Activated naive CD4-positive, alpha-beta T cell treated with anti-CD3 and anti-CD28 coated beads for 36 hours (primary cell): Measurements from ENCODE around the gene SKP1. TPM values are rescaled to one million over a fixed set of nuclear protein-coding genes. Genes with fewer than 3 reads are reported as not detected.

Experiments used
- CTCF ChIA-PET: fragments of 350-600 bp; sonication (Branson Sonifier 250); formaldehyde crosslinking; loops from one replicate; lab custom pipeline; 2021; ENCODE audit warnings: antibody characterized with exemption; lab: Charles Lee
- DNase-seq: peaks from one replicate; pipeline ENCODE4 v3.0.0-alpha.2; 2020
- H3K27ac Mint-ChIP-seq: one replicate; pipeline ENCODE4 v1.8.0; 2021; ENCODE audit warnings: mild to moderate bottlenecking, mixed read lengths
- H3K27me3 Mint-ChIP-seq: one replicate; pipeline ENCODE4 v1.8.0; 2021; ENCODE audit warnings: low read depth, mixed read lengths
- H3K36me3 Mint-ChIP-seq: one replicate; pipeline ENCODE4 v1.8.0; 2021; ENCODE audit warnings: low read depth, mixed read lengths
- H3K4me1 Mint-ChIP-seq: one replicate; pipeline ENCODE4 v1.8.0; 2021; ENCODE audit warnings: low read depth, mixed read lengths
- H3K4me3 Mint-ChIP-seq: one replicate; pipeline ENCODE4 v1.8.0; 2021; ENCODE audit warnings: mild to moderate bottlenecking, moderate library complexity, mixed read lengths
- H3K9me3 Mint-ChIP-seq: one replicate; pipeline ENCODE4 v1.8.0; 2021; ENCODE audit warnings: mixed read lengths
- intact Hi-C: fragments of 100-400 bp; cut with micrococcal nuclease; formaldehyde crosslinking; loops from one replicate; pipeline ENCODE4 v1.15.1; 2023
- total RNA-seq, 2 experiments: library from RNA; stranded (reverse); gene quantifications; one replicate each; pipeline ENCODE4 v1.2.3, GENCODE V29; 2021

The SKP1 gene
- total RNA-seq, 2 experiments from 2014 or later = 307 to 309 TPM

GRCh38 chr5:134206627-134207160, 29.9 kb upstream of the SKP1 start:
- H3K27ac Mint-ChIP-seq = no peak overlapping the region
- intact Hi-C loops = no loop called here
- no peaks in the 10 kb centered on the region for H3K27me3 Mint-ChIP-seq
- H3K4me3 Mint-ChIP-seq = no peak overlapping the region
- H3K36me3 Mint-ChIP-seq = peaks cover 20% of the 10 kb centered on the region
- CTCF ChIA-PET = interaction anchor here (1.2 kb wide), 1 partner anchor 22 kb away, joined by 3 read pairs; no protein-coding TSS in a partner anchor
- DNase-seq = no peak
- H3K9me3 Mint-ChIP-seq = no peaks in the 10 kb centered on the region
- H3K4me1 Mint-ChIP-seq = peaks cover 30% of the 10 kb centered on the region

GRCh38 chr5:134204575-134204974, 27.8 kb upstream of the SKP1 start:
- Mint-ChIP-seq H3K9me3 (no peaks in the 10 kb centered on the region), H3K4me1 (peaks cover 19% of the 10 kb centered on the region), H3K36me3 (peaks cover 40% of the 10 kb centered on the region), H3K4me3 (no peak overlapping the region), H3K27me3 (no peaks in the 10 kb centered on the region), H3K27ac (no peak overlapping the region)
- no peak for DNase-seq
- CTCF ChIA-PET = no interaction called here
- intact Hi-C loops = no loop called here

DNA sequence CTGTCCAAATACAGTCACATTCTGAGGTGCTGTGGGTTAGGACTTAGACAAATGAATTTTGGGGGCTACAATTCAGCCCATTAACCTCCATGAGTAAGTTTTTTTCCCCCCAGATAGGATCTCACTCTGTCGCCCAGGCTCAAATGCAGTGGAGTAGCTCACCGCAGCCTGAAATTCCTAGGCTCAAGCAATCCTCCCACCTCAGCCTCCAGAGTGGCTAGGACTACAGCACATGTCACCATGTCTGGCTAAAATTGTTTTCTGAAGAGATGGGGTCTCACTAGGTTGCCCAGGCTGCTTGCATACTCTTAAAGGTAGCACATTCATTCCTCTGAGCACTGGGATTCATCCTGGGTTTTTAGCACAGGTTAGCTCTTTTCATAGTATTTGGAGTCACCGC, 26.9 kb upstream of the SKP1 start:
- peaks cover 48% of the 10 kb centered on the region for H3K36me3 Mint-ChIP-seq
- H3K9me3 Mint-ChIP-seq = no peaks in the 10 kb centered on the region
- CTCF ChIA-PET = interaction anchor here (0.6 kb wide), 1 partner anchor 54 kb away, joined by 3 read pairs; no protein-coding TSS in a partner anchor
- peaks cover 11% of the 10 kb centered on the region for H3K4me1 Mint-ChIP-seq
- intact Hi-C loops = no loop called here
- no peaks in the 10 kb centered on the region for H3K27me3 Mint-ChIP-seq
- DNase-seq = no peak
- no peak overlapping the region for H3K4me3 Mint-ChIP-seq
- no peak overlapping the region for H3K27ac Mint-ChIP-seq

DNA sequence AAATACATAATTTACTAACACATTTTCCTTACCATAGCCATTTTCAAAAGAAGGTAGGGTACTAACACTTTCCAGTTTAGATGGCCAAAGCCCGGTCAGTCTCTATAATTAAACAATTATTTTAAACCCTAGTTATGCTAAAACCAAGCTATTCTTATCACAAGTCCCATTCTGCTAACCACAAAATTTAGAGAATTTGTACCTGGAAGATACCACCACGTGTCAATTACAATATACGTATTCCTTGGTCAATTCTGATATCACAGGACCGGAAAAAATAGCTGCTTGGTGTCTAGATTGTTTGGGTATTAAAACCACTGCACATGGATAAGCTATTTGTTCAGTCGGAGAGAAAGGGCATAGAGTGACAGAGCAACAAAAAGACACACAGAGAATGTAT, 18.9 kb upstream of the SKP1 start:
- no peak overlapping the region for H3K27ac Mint-ChIP-seq
- CTCF ChIA-PET = interaction anchor here (0.6 to 3.1 kb wide), 2 partner anchors 11 to 401 kb away, joined by 3 to 16 read pairs; no protein-coding TSS in a partner anchor
- H3K27me3 Mint-ChIP-seq = no peaks in the 10 kb centered on the region
- H3K4me1 Mint-ChIP-seq = no peaks in the 10 kb centered on the region
- peaks cover 33% of the 10 kb centered on the region for H3K36me3 Mint-ChIP-seq
- no peak for DNase-seq
- no peaks in the 10 kb centered on the region for H3K9me3 Mint-ChIP-seq
- intact Hi-C loops = no loop called here
- H3K4me3 Mint-ChIP-seq = no peak overlapping the region

DNA sequence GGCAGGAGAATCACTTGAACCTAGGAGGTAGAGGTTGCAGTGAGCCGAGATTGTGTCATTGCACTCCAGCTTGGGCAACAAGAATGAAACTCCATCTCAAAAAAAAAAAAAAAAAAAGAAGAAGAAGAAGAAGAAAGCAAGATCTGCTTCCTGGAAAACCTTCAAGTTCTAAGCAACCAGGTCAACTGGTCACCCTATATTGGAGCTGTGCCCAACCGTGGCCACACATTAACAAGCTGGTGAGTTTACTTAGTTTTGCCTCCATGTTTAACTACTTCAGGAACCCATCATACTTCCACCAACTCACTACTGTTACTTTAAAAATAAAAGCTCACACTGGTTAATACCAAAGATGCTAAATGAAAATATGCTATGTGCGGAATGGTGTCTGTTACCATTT, 12.3 kb upstream of the SKP1 start:
- no peaks in the 10 kb centered on the region for H3K9me3 Mint-ChIP-seq
- intact Hi-C loops = no loop called here

GRCh38 chr5:134188092-134188491, 11.3 kb upstream of the SKP1 start:
- no peak overlapping the region for H3K27ac Mint-ChIP-seq
- H3K27me3 Mint-ChIP-seq = no peaks in the 10 kb centered on the region
- no peaks in the 10 kb centered on the region for H3K36me3 Mint-ChIP-seq
- no peaks in the 10 kb centered on the region for H3K9me3 Mint-ChIP-seq
- intact Hi-C loops = no loop called here
- no peak for DNase-seq
- H3K4me3 Mint-ChIP-seq = no peak overlapping the region
- CTCF ChIA-PET = interaction anchor here (0.6 to 1.4 kb wide), 2 partner anchors 101 to 246 kb away, joined by 3 to 4 read pairs; no protein-coding TSS in a partner anchor
- no peaks in the 10 kb centered on the region for H3K4me1 Mint-ChIP-seq

More for the DNA sequence above, 12.3 kb upstream of the SKP1 start:
- no peaks in the 10 kb centered on the region for H3K4me1 Mint-ChIP-seq
- no peak overlapping the region for H3K4me3 Mint-ChIP-seq
- H3K27me3 Mint-ChIP-seq = no peaks in the 10 kb centered on the region
- H3K36me3 Mint-ChIP-seq = peaks cover 3% of the 10 kb centered on the region
- DNase-seq = no peak
- H3K27ac Mint-ChIP-seq = no peak overlapping the region
- CTCF ChIA-PET = interaction anchor here (1.2 to 1.4 kb wide), 3 partner anchors 37 to 165 kb away, joined by 3 to 4 read pairs (median 3); partner anchors contain the start of gene PPP2CA

- peak; percentile 88 for DNase-seq
- Mint-ChIP-seq H3K4me3 (no peak overlapping the region), H3K4me1 (no peaks in the 10 kb centered on the region), H3K27ac (no peak overlapping the region), H3K9me3 (no peaks in the 10 kb centered on the region), H3K27me3 (no peaks in the 10 kb centered on the region), H3K36me3 (no peaks in the 10 kb centered on the region)
- CTCF ChIA-PET = interaction anchor here (0.6 to 5.7 kb wide), 33 partner anchors 10 to 917 kb away, joined by 3 to 87 read pairs (median 4); partner anchors contain the start of gene PPP2CA
- intact Hi-C loops = loop anchor here (1.0 to 2.0 kb wide), 3 partner anchors 105 to 554 kb away; partner anchors contain the start of gene CAMLG
Measured at GRCh38 chr5:134184155-134185135, 7.7 kb upstream of the SKP1 start.

- H3K4me3 Mint-ChIP-seq = no peak overlapping the region
- H3K36me3 Mint-ChIP-seq = no peaks in the 10 kb centered on the region
- no peak for DNase-seq
- H3K27me3 Mint-ChIP-seq = no peaks in the 10 kb centered on the region
- CTCF ChIA-PET = interaction anchor here (0.6 to 5.7 kb wide), 26 partner anchors 9 to 557 kb away, joined by 3 to 87 read pairs (median 4); partner anchors contain the start of gene PPP2CA
- H3K9me3 Mint-ChIP-seq = no peaks in the 10 kb centered on the region
- intact Hi-C loops = no loop called here
- no peak overlapping the region for H3K27ac Mint-ChIP-seq
- H3K4me1 Mint-ChIP-seq = no peaks in the 10 kb centered on the region
Measured at GRCh38 chr5:134183481-134183880, 6.7 kb upstream of the SKP1 start.

DNA sequence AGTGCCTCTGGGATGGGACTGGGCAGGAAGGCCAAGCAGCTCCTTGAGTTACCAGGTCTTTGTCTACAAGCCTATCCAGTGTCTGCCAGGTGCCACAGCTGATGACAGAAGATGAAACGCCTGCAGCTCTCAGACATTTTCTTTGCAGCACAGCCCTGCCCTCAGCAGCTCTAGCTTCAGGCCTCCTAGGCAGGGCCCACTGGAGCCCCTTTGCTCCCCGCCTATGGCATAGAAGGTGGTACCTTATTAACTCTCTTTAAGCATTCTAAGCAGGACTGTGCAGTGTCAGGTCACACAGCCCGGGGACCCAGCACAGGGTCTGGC, 1.3 kb upstream of the SKP1 start:
- peak overlapping the region; percentile 96 for H3K4me3 Mint-ChIP-seq

GRCh38 chr5:134177369-134178095, 782 bp upstream of the SKP1 start:
- H3K36me3 Mint-ChIP-seq = peaks cover 13% of the 10 kb centered on the region
- peak overlapping the region; percentile 94 for H3K27ac Mint-ChIP-seq
- no peaks in the 10 kb centered on the region for H3K27me3 Mint-ChIP-seq
- no peak for DNase-seq
- H3K9me3 Mint-ChIP-seq = no peaks in the 10 kb centered on the region
- CTCF ChIA-PET = interaction anchor here (1.1 to 1.4 kb wide), 2 partner anchors 111 to 409 kb away, joined by 4 to 6 read pairs; no protein-coding TSS in a partner anchor
- intact Hi-C loops = loop anchor here (1.0 to 2.0 kb wide), 7 partner anchors 39 to 728 kb away; partner anchors contain the start of genes JADE2, PCBD2 and PPP2CA
- peaks cover 24% of the 10 kb centered on the region for H3K4me1 Mint-ChIP-seq
- peak overlapping the region; percentile 96 for H3K4me3 Mint-ChIP-seq

More for the DNA sequence above, 1.3 kb upstream of the SKP1 start:
- CTCF ChIA-PET = interaction anchor here (1.1 kb wide), 1 partner anchor 110 kb away, joined by 6 read pairs; no protein-coding TSS in a partner anchor
- peaks cover 11% of the 10 kb centered on the region for H3K36me3 Mint-ChIP-seq
- peaks cover 21% of the 10 kb centered on the region for H3K4me1 Mint-ChIP-seq
- intact Hi-C loops = no loop called here
- DNase-seq = no peak
- H3K27ac Mint-ChIP-seq = no peak overlapping the region
- no peaks in the 10 kb centered on the region for H3K27me3 Mint-ChIP-seq
- no peaks in the 10 kb centered on the region for H3K9me3 Mint-ChIP-seq

DNA sequence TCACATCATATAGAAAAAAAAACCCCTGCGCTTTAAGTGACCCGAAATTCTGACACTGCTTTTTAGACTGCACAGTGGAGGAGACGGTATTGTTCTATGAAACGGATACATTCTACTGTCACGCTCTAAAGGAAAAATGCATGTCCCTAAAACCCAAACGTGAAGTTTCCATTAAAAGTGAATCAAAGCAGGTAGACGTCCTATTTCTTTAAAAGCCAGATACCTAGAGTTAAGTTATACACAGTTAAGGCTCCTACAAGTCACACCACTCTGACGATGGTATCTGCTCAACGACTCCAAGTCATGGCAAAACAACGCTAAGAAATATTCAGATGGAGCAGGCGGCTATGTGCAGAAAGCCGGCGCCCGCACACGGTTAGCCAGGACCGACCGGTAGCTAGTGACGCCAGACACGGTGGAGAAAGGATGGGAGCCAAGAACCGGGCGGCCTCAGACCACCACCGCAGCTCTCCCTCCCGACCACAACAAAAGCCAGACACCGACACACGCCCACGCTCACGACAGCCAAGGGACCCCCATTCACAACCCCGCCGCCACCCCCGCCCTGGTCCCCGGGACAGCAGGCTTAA, 734 bp downstream of the SKP1 start:
- intact Hi-C loops = loop anchor here (1.0 to 2.0 kb wide), 9 partner anchors 15 to 687 kb away; partner anchors contain the start of genes JADE2, SEC24A and UBE2B
- DNase-seq = peak; percentile 48
- H3K4me1 Mint-ChIP-seq = peaks cover 37% of the 10 kb centered on the region
- CTCF ChIA-PET = interaction anchor here (0.6 to 1.4 kb wide), 6 partner anchors 35 to 411 kb away, joined by 3 to 4 read pairs (median 3); no protein-coding TSS in a partner anchor
- H3K27me3 Mint-ChIP-seq = no peaks in the 10 kb centered on the region
- H3K9me3 Mint-ChIP-seq = no peaks in the 10 kb centered on the region
- H3K27ac Mint-ChIP-seq = peak overlapping the region; percentile 94
- peaks cover 24% of the 10 kb centered on the region for H3K36me3 Mint-ChIP-seq
- peak overlapping the region; percentile 96 for H3K4me3 Mint-ChIP-seq
